HG03442 (cell line): ENCODE measurements around the gene LIMA1.
"Not testable (repeated sequence)": the region's sequence is repeated elsewhere in the genome, so short reads cannot be mapped to it uniquely, and the experiment has no call there.

Source experiments
- ATAC-seq: cut with Tn5 transposase; IDR thresholded peaks from one replicate; pipeline ENCODE4 v1.9.1; 2021; ENCODE audit warnings: mild to moderate bottlenecking, moderate library complexity; ENCODE audit not compliant: unreplicated experiment

Gene LIMA1

GRCh38 chr12:50283229-50283923 is at the start of gene LIMA1:
Gene LIMA1 (minus strand): TSS chr12:50283520. CDS start chr12:50248751, 34,769 bp downstream.
- ATAC-seq: peak; percentile 89

GRCh38 chr12:50331745-50332144 is 48.4 kb upstream of the LIMA1 start:
- no peak for ATAC-seq

GRCh38 chr12:50328664-50329063 is 45.3 kb upstream of the LIMA1 start:
- not testable (repeated sequence) for ATAC-seq

GRCh38 chr12:50326590-50327284 is 43.4 kb upstream of the LIMA1 start:
- ATAC-seq: no peak

GRCh38 chr12:50325890-50326391 is 42.6 kb upstream of the LIMA1 start:
- ATAC-seq: no peak

- not testable (repeated sequence) for ATAC-seq
These were observed 41.5 kb upstream of the LIMA1 start for GRCh38 chr12:50324770-50325169.

GRCh38 chr12:50324077-50324476 is 40.8 kb upstream of the LIMA1 start:
- ATAC-seq: not testable (repeated sequence)

GRCh38 chr12:50322206-50322605 is 38.9 kb upstream of the LIMA1 start:
- ATAC-seq: no peak

GRCh38 chr12:50317203-50317602 is 33.9 kb upstream of the LIMA1 start:
- no peak for ATAC-seq

- no peak for ATAC-seq
These were observed 32.5 kb upstream of the LIMA1 start for GRCh38 chr12:50315803-50316202.

- ATAC-seq: no peak
These were observed 31.5 kb upstream of the LIMA1 start for GRCh38 chr12:50314636-50315312.

GRCh38 chr12:50313971-50314370 is 30.7 kb upstream of the LIMA1 start:
- ATAC-seq: not testable (repeated sequence)

GRCh38 chr12:50313256-50313931 is 30.1 kb upstream of the LIMA1 start:
- ATAC-seq: no peak

- not testable (repeated sequence) for ATAC-seq
These were observed 28.7 kb upstream of the LIMA1 start for GRCh38 chr12:50311858-50312609.

GRCh38 chr12:50309950-50310349 is 26.6 kb upstream of the LIMA1 start:
- ATAC-seq: no peak

- no peak for ATAC-seq
These were observed 19.4 kb upstream of the LIMA1 start for GRCh38 chr12:50302686-50303085.

- ATAC-seq: no peak
These were observed 14.7 kb upstream of the LIMA1 start for GRCh38 chr12:50297996-50298395.

- no peak for ATAC-seq
These were observed 13.7 kb upstream of the LIMA1 start for GRCh38 chr12:50297027-50297426.

- no peak for ATAC-seq
These were observed 13.2 kb upstream of the LIMA1 start for GRCh38 chr12:50296554-50296953.

- ATAC-seq: no peak
These were observed 8.1 kb upstream of the LIMA1 start for GRCh38 chr12:50291377-50291776.
